ENCODE data around the gene CCL26.

CCL26 gene, protein sequence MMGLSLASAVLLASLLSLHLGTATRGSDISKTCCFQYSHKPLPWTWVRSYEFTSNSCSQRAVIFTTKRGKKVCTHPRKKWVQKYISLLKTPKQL

DNA sequence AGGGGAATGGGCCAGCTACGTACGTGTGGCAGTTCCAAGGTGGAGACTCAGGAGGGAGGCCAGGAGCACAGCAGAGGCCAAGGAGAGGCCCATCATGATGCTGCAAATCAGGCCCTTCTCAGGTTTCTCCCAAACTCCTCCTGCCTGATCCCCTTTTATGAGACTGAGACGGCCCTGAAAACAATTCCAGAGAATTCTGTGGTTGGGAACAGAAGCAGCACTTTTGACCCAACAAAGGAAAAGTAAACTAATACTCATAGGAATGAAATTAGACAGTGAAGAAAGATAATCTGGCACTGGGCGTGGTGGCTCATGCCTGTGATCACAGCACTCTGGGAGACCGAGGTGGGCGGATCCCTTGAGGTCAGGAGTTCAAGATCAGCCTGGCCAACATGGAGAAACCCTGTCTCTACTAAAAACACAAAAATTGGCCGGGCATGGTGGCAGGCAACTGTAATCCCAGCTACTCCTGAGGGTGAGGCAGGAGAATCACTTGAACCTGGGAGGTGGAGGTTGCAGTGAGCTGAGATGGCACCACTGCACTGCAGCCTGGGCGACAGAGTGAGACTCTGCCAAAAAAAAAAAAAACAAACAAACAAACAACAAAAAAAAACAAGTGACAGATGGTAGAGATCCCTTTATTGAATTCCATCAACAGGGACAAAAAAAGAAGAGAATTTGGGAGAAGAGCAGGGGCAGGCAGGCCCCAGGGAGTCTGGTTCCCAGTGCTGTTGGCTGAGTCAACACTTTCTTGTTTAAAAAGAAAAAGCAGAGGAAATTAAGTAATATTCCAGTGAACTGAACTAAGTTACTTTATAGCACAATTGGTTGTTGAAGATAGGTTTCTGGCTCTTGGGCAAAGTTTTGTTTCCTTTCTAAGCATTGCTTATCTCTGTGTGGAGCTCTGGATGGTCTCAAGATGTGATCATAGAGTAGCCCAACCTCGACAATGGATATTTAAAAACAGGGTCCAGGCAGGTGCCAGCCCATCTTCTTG lies at the start of gene CCL26:
Gene CCL26 (minus strand): TSS at position 131 of the 997 bp plus-strand sequence. CDS start 35 bp downstream, at position 96.
- no peaks in the 10 kb centered on the region for H3K9me2 ChIP-seq (replicated peaks; ENCODE audit: control insufficient read depth, low read length)
- no peak within 1 kb of the TSS for H3K4me3 ChIP-seq (ENCODE audit: low read length)
- H3K9me3 ChIP-seq (ENCODE audit: control insufficient read depth, insufficient read depth, low read length), result no peaks in the 10 kb centered on the region
- H4K20me1 ChIP-seq (ENCODE audit: control insufficient read depth, insufficient read depth, low read depth, low read length), result no peaks in the 10 kb centered on the region
- H3K36me3 ChIP-seq (ENCODE audit: control insufficient read depth, low read length), result no peaks in the 10 kb centered on the region
- no peak within 1 kb of the TSS for H3K4me2 ChIP-seq (ENCODE audit: low read length)
- H3K27ac ChIP-seq (ENCODE audit: low read depth, low read length), result no peak within 1 kb of the TSS
- TF ChIP-seq, protein P1, sequence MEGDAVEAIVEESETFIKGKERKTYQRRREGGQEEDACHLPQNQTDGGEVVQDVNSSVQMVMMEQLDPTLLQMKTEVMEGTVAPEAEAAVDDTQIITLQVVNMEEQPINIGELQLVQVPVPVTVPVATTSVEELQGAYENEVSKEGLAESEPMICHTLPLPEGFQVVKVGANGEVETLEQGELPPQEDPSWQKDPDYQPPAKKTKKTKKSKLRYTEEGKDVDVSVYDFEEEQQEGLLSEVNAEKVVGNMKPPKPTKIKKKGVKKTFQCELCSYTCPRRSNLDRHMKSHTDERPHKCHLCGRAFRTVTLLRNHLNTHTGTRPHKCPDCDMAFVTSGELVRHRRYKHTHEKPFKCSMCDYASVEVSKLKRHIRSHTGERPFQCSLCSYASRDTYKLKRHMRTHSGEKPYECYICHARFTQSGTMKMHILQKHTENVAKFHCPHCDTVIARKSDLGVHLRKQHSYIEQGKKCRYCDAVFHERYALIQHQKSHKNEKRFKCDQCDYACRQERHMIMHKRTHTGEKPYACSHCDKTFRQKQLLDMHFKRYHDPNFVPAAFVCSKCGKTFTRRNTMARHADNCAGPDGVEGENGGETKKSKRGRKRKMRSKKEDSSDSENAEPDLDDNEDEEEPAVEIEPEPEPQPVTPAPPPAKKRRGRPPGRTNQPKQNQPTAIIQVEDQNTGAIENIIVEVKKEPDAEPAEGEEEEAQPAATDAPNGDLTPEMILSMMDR (IDR thresholded peaks at IDR 0.05; ENCODE audit: low read depth, low read length, poor library complexity, severe bottlenecking), result no peak
- no peak for TF ChIP-seq EZH2phosphoT487 (IDR thresholded peaks at IDR 0.05; ENCODE audit: borderline replicate concordance, low read length)
- no peaks in the 10 kb centered on the region for H3K79me2 ChIP-seq (ENCODE audit: control insufficient read depth, low read length)
- H3F3A ChIP-seq (ENCODE audit: control insufficient read depth, insufficient read depth), result no peaks in the 10 kb centered on the region
- peaks cover 6% of the 10 kb centered on the region for H3K4me1 ChIP-seq (ENCODE audit: control insufficient read depth, low read length)
- peaks cover 19% of the 10 kb centered on the region for H3K27me3 ChIP-seq (ENCODE audit: control insufficient read depth, low read length)

DNA sequence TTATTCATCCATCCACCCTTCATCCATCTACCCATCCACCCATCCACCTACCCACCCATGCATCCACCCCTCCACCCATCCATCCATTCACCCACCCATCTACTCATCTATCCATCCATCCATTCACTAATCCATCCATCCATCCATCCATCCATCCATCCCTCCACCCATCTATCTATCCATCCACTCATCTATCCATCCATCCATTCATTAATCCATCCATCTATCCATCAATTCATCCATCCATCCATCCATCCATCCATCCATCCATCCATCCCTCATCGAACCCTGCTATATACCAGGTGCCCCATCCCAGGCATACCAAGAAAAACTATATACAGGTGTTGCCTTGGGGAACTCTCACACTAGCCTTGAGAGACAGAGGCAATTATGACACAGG lies 48.7 kb upstream of the CCL26 start:
- Histone ChIP-seq H3K27me3 (ENCODE audit: control insufficient read depth, low read length) (peaks cover 8% of the 10 kb centered on the region; the same call in 1 of the 2 replicates), H3K27ac (ENCODE audit: low read depth, low read length) (no peak overlapping the region), H3K4me1 (ENCODE audit: control insufficient read depth, low read length) (peaks cover 5% of the 10 kb centered on the region), H3F3A (ENCODE audit: control insufficient read depth, insufficient read depth) (no peaks in the 10 kb centered on the region), H3K4me3 (ENCODE audit: low read length) (no peak overlapping the region), H3K36me3 (ENCODE audit: control insufficient read depth, low read length) (no peaks in the 10 kb centered on the region), H3K9me2 (replicated peaks; ENCODE audit: control insufficient read depth, low read length) (no peaks in the 10 kb centered on the region), H3K9me3 (ENCODE audit: control insufficient read depth, insufficient read depth, low read length) (no peaks in the 10 kb centered on the region), H3K79me2 (ENCODE audit: control insufficient read depth, low read length) (no peaks in the 10 kb centered on the region), H3K4me2 (ENCODE audit: low read length) (no peak overlapping the region), H4K20me1 (ENCODE audit: control insufficient read depth, insufficient read depth, low read depth, low read length) (no peaks in the 10 kb centered on the region)
- TF ChIP-seq EZH2phosphoT487 (IDR thresholded peaks at IDR 0.05; ENCODE audit: borderline replicate concordance, low read length), result no peak
- TF ChIP-seq, protein P1 (IDR thresholded peaks at IDR 0.05; ENCODE audit: low read depth, low read length, poor library complexity, severe bottlenecking), result no peak

DNA sequence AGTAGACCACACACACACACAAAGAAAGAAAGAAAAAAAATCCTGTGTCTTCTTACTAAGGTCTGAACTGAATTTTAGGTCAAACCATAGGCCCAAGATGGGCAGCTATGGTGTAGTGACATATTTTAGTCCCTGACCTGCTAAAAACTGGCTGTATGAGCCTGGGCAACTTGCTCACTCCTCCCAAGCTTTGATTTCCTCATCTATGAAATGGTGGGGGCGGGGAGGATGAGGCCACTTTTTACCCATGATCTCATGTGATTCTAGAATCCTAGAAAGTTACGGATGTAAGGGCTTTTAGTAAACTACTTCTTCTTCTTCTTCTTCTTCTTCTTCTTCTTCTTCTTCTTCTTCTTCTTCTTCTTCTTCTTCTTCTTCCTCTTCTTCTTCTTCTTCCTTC lies 47.7 kb upstream of the CCL26 start:
- TF ChIP-seq, protein P1 (IDR thresholded peaks at IDR 0.05; ENCODE audit: low read depth, low read length, poor library complexity, severe bottlenecking), result no peak
- TF ChIP-seq EZH2phosphoT487 (IDR thresholded peaks at IDR 0.05; ENCODE audit: borderline replicate concordance, low read length), result no peak
- H3K9me2 ChIP-seq (replicated peaks; ENCODE audit: control insufficient read depth, low read length), result no peaks in the 10 kb centered on the region

More for the DNA sequence above, 47.7 kb upstream of the CCL26 start:
- Histone ChIP-seq H3K9me3 (ENCODE audit: control insufficient read depth, insufficient read depth, low read length) (no peaks in the 10 kb centered on the region), H3K4me2 (ENCODE audit: low read length) (no peak overlapping the region), H3K4me3 (ENCODE audit: low read length) (no peak overlapping the region), H3K4me1 (ENCODE audit: control insufficient read depth, low read length) (peaks cover 5% of the 10 kb centered on the region), H3K79me2 (ENCODE audit: control insufficient read depth, low read length) (no peaks in the 10 kb centered on the region), H4K20me1 (ENCODE audit: control insufficient read depth, insufficient read depth, low read depth, low read length) (no peaks in the 10 kb centered on the region), H3K27me3 (ENCODE audit: control insufficient read depth, low read length) (peaks cover 10% of the 10 kb centered on the region; the same call in 1 of the 2 replicates), H3K27ac (ENCODE audit: low read depth, low read length) (no peak overlapping the region), H3K36me3 (ENCODE audit: control insufficient read depth, low read length) (no peaks in the 10 kb centered on the region), H3F3A (ENCODE audit: control insufficient read depth, insufficient read depth) (no peaks in the 10 kb centered on the region)
